ENCODE data around the gene BMP7. TPM values are rescaled to one million over a fixed set of nuclear protein-coding genes. Genes with fewer than 3 reads are reported as not detected.

BMP7 gene
- total and polyA plus RNA-seq, 3 experiments from 2014 or later, result not detected

GRCh38 chr20:57309544-57310115, 43.2 kb upstream of the BMP7 start:
- no peak overlapping the region for H3K4me3 Mint-ChIP-seq
- CTCF ChIA-PET, result no interaction called here
- no peaks in the 10 kb centered on the region for H3K9me3 Mint-ChIP-seq
- H3K4me3 ChIP-seq (ENCODE audit: low read length), result no peak overlapping the region
- H3K4me1 ChIP-seq (ENCODE audit: insufficient read depth, low read length), result no peaks in the 10 kb centered on the region
- no peak for DNase-seq
- POLR2A ChIA-PET, result no interaction called here
- no peaks in the 10 kb centered on the region for H3K36me3 Mint-ChIP-seq
- H3K9me3 ChIP-seq (ENCODE audit: low read length), result no peaks in the 10 kb centered on the region
- H3K36me3 ChIP-seq (ENCODE audit: insufficient read depth, low read length), result no peaks in the 10 kb centered on the region
- H3K4me1 Mint-ChIP-seq, result no peaks in the 10 kb centered on the region
- peaks cover 11 to 34% of the 10 kb centered on the region in 2 donors for H3K27me3 Mint-ChIP-seq
- H3K27me3 ChIP-seq (ENCODE audit: insufficient read depth, low read length, poor library complexity, severe bottlenecking), result peaks cover 4% of the 10 kb centered on the region
- H3K27ac ChIP-seq (ENCODE audit: low read depth, low read length), result no peak overlapping the region
- H3K27ac Mint-ChIP-seq, result no peak overlapping the region

GRCh38 chr20:57308451-57309271, 42.2 kb upstream of the BMP7 start:
- DNase-seq, result no peak
- H3K9me3 ChIP-seq (ENCODE audit: low read length), result no peaks in the 10 kb centered on the region
- Mint-ChIP-seq H3K27me3 (peaks cover 8 to 36% of the 10 kb centered on the region in 2 donors), H3K4me3 (no peak overlapping the region), H3K9me3 (no peaks in the 10 kb centered on the region), H3K27ac (no peak overlapping the region), H3K36me3 (no peaks in the 10 kb centered on the region), H3K4me1 (no peaks in the 10 kb centered on the region)
- CTCF ChIA-PET, result no interaction called here
- H3K27ac ChIP-seq (ENCODE audit: low read depth, low read length), result no peak overlapping the region
- no peaks in the 10 kb centered on the region for H3K4me1 ChIP-seq (ENCODE audit: insufficient read depth, low read length)
- H3K27me3 ChIP-seq (ENCODE audit: insufficient read depth, low read length, poor library complexity, severe bottlenecking), result peaks cover 4% of the 10 kb centered on the region
- no peaks in the 10 kb centered on the region for H3K36me3 ChIP-seq (ENCODE audit: insufficient read depth, low read length)
- no peak overlapping the region for H3K4me3 ChIP-seq (ENCODE audit: low read length)
- POLR2A ChIA-PET, result no interaction called here

GRCh38 chr20:57306747-57307146, 40.3 kb upstream of the BMP7 start:
- no peaks in the 10 kb centered on the region for H3K36me3 ChIP-seq (ENCODE audit: insufficient read depth, low read length)
- no peaks in the 10 kb centered on the region for H3K9me3 Mint-ChIP-seq
- H3K27ac Mint-ChIP-seq, result no peak overlapping the region
- H3K27me3 Mint-ChIP-seq, result peaks cover 20 to 42% of the 10 kb centered on the region in 2 donors
- H3K27me3 ChIP-seq (ENCODE audit: insufficient read depth, low read length, poor library complexity, severe bottlenecking), result peaks cover 4% of the 10 kb centered on the region
- H3K4me1 Mint-ChIP-seq, result no peaks in the 10 kb centered on the region
- CTCF ChIA-PET, result no interaction called here
- no peaks in the 10 kb centered on the region for H3K9me3 ChIP-seq (ENCODE audit: low read length)
- no peak for DNase-seq
- H3K27ac ChIP-seq (ENCODE audit: low read depth, low read length), result no peak overlapping the region
- no peak overlapping the region for H3K4me3 Mint-ChIP-seq
- POLR2A ChIA-PET, result no interaction called here
- no peak overlapping the region for H3K4me3 ChIP-seq (ENCODE audit: low read length)
- H3K36me3 Mint-ChIP-seq, result no peaks in the 10 kb centered on the region
- no peaks in the 10 kb centered on the region for H3K4me1 ChIP-seq (ENCODE audit: insufficient read depth, low read length)

GRCh38 chr20:57301026-57301425, 34.6 kb upstream of the BMP7 start:
- Mint-ChIP-seq H3K4me1 (no peaks in the 10 kb centered on the region), H3K36me3 (no peaks in the 10 kb centered on the region), H3K4me3 (no peak overlapping the region), H3K27ac (no peak overlapping the region), H3K27me3 (peaks cover 17 to 24% of the 10 kb centered on the region in 2 donors), H3K9me3 (no peaks in the 10 kb centered on the region)
- CTCF ChIA-PET, result no interaction called here
- no peak for DNase-seq
- no peak overlapping the region for H3K27ac ChIP-seq (ENCODE audit: low read depth, low read length)
- no peaks in the 10 kb centered on the region for H3K4me1 ChIP-seq (ENCODE audit: insufficient read depth, low read length)
- H3K36me3 ChIP-seq (ENCODE audit: insufficient read depth, low read length), result no peaks in the 10 kb centered on the region
- POLR2A ChIA-PET, result no interaction called here
- no peak overlapping the region for H3K4me3 ChIP-seq (ENCODE audit: low read length)
- no peaks in the 10 kb centered on the region for H3K9me3 ChIP-seq (ENCODE audit: low read length)
- H3K27me3 ChIP-seq (ENCODE audit: insufficient read depth, low read length, poor library complexity, severe bottlenecking), result no peaks in the 10 kb centered on the region

GRCh38 chr20:57298457-57298856, 32.0 kb upstream of the BMP7 start:
- Histone ChIP-seq H3K36me3 (ENCODE audit: insufficient read depth, low read length) (no peaks in the 10 kb centered on the region), H3K27me3 (ENCODE audit: insufficient read depth, low read length, poor library complexity, severe bottlenecking) (no peaks in the 10 kb centered on the region), H3K4me3 (ENCODE audit: low read length) (no peak overlapping the region), H3K4me1 (ENCODE audit: insufficient read depth, low read length) (no peaks in the 10 kb centered on the region), H3K27ac (ENCODE audit: low read depth, low read length) (no peak overlapping the region), H3K9me3 (ENCODE audit: low read length) (no peaks in the 10 kb centered on the region)
- Mint-ChIP-seq H3K4me3 (no peak overlapping the region), H3K27me3 (peaks cover 13 to 23% of the 10 kb centered on the region in 2 donors), H3K36me3 (no peaks in the 10 kb centered on the region), H3K9me3 (no peaks in the 10 kb centered on the region), H3K4me1 (no peaks in the 10 kb centered on the region), H3K27ac (no peak overlapping the region)
- no peak for DNase-seq
- ChIA-PET POLR2A (no interaction called here), CTCF (no interaction called here)

- CTCF ChIA-PET, result no interaction called here
- Mint-ChIP-seq H3K4me1 (no peaks in the 10 kb centered on the region), H3K27ac (no peak overlapping the region), H3K27me3 (peaks cover 16 to 49% of the 10 kb centered on the region in 2 donors), H3K9me3 (no peaks in the 10 kb centered on the region), H3K36me3 (no peaks in the 10 kb centered on the region), H3K4me3 (no peak overlapping the region)
- no peaks in the 10 kb centered on the region for H3K4me1 ChIP-seq (ENCODE audit: insufficient read depth, low read length)
- POLR2A ChIA-PET, result no interaction called here
- no peak overlapping the region for H3K27ac ChIP-seq (ENCODE audit: low read depth, low read length)
- no peaks in the 10 kb centered on the region for H3K9me3 ChIP-seq (ENCODE audit: low read length)
- H3K36me3 ChIP-seq (ENCODE audit: insufficient read depth, low read length), result no peaks in the 10 kb centered on the region
- H3K27me3 ChIP-seq (ENCODE audit: insufficient read depth, low read length, poor library complexity, severe bottlenecking), result no peaks in the 10 kb centered on the region
- H3K4me3 ChIP-seq (ENCODE audit: low read length), result no peak overlapping the region
- DNase-seq, result no peak
Measured at GRCh38 chr20:57294550-57294949, 28.1 kb upstream of the BMP7 start.

GRCh38 chr20:57293995-57294394, 27.6 kb upstream of the BMP7 start:
- ChIA-PET POLR2A (no interaction called here), CTCF (no interaction called here)
- DNase-seq, result no peak
- no peak overlapping the region for H3K4me3 ChIP-seq (ENCODE audit: low read length)
- H3K36me3 Mint-ChIP-seq, result no peaks in the 10 kb centered on the region
- no peaks in the 10 kb centered on the region for H3K27me3 ChIP-seq (ENCODE audit: insufficient read depth, low read length, poor library complexity, severe bottlenecking)
- no peaks in the 10 kb centered on the region for H3K36me3 ChIP-seq (ENCODE audit: insufficient read depth, low read length)
- H3K27ac ChIP-seq (ENCODE audit: low read depth, low read length), result no peak overlapping the region
- H3K27me3 Mint-ChIP-seq, result peaks cover 16 to 50% of the 10 kb centered on the region in 2 donors
- no peaks in the 10 kb centered on the region for H3K4me1 Mint-ChIP-seq
- no peak overlapping the region for H3K4me3 Mint-ChIP-seq
- H3K4me1 ChIP-seq (ENCODE audit: insufficient read depth, low read length), result no peaks in the 10 kb centered on the region
- H3K27ac Mint-ChIP-seq, result no peak overlapping the region
- no peaks in the 10 kb centered on the region for H3K9me3 Mint-ChIP-seq
- H3K9me3 ChIP-seq (ENCODE audit: low read length), result no peaks in the 10 kb centered on the region

- no peaks in the 10 kb centered on the region for H3K27me3 ChIP-seq (ENCODE audit: insufficient read depth, low read length, poor library complexity, severe bottlenecking)
- Mint-ChIP-seq H3K4me3 (no peak overlapping the region), H3K36me3 (no peaks in the 10 kb centered on the region), H3K4me1 (no peaks in the 10 kb centered on the region), H3K9me3 (no peaks in the 10 kb centered on the region), H3K27ac (no peak overlapping the region), H3K27me3 (peaks cover 21 to 62% of the 10 kb centered on the region in 2 donors)
- CTCF ChIA-PET, result no interaction called here
- H3K4me1 ChIP-seq (ENCODE audit: insufficient read depth, low read length), result no peaks in the 10 kb centered on the region
- H3K4me3 ChIP-seq (ENCODE audit: low read length), result no peak overlapping the region
- DNase-seq, result no peak
- no peaks in the 10 kb centered on the region for H3K9me3 ChIP-seq (ENCODE audit: low read length)
- H3K36me3 ChIP-seq (ENCODE audit: insufficient read depth, low read length), result no peaks in the 10 kb centered on the region
- H3K27ac ChIP-seq (ENCODE audit: low read depth, low read length), result no peak overlapping the region
- POLR2A ChIA-PET, result no interaction called here
Measured at GRCh38 chr20:57292611-57293010, 26.2 kb upstream of the BMP7 start.
